Measurements from ENCODE around the gene SERPINE1.

GRCh38 chr7:101155303-101155702, 28.4 kb downstream of the SERPINE1 start:
- TF ChIP-seq CTCF (IDR thresholded peaks at IDR 0.05) (no peak), POLR2A (IDR thresholded peaks at IDR 0.05) (no peak)

Measured in esophagus squamous epithelium (tissue), 4 donors.